ENCODE measurements around the gene HEXD. TPM values are rescaled to one million over a fixed set of nuclear protein-coding genes. Genes with fewer than 3 reads are reported as not detected.
"Not testable (repeated sequence)": the region's sequence is repeated elsewhere in the genome, so short reads cannot be mapped to it uniquely, and the experiment has no call there.

The HEXD gene
- total and polyA plus RNA-seq, 10 of the 15 experiments (the other 5 are each of a cell fraction or from before 2014, with no cell fraction given) = 1.6 to 24.2 (median 7.0) TPM

GRCh38 chr17:82452162-82452561, 34.0 kb downstream of the HEXD start:
- no peak for ATAC-seq

GRCh38 chr17:82453151-82453550, 35.0 kb downstream of the HEXD start:
- H4K20me1 ChIP-seq (ENCODE audit: control insufficient read depth, insufficient read depth); H3K9me3 ChIP-seq (replicated peaks; ENCODE audit: control insufficient read depth, insufficient read depth, low read length); H3K4me3 ChIP-seq; CTCF ChIA-PET; RAD21 ChIA-PET (ENCODE audit: unreplicated experiment); in situ Hi-C loops (cut with MboI); H2AFZ ChIP-seq (ENCODE audit: control insufficient read depth, low read depth, low read length); BruUV-seq (replicated peaks); SMC1A ChIA-PET (ENCODE audit: uncharacterized antibody, unreplicated experiment); ATAC-seq; H3K36me3 ChIP-seq (ENCODE audit: control insufficient read depth in 2 of 2, insufficient read depth in 2 of 2, low read length in 1 of 2); H3K4me2 ChIP-seq (ENCODE audit: control insufficient read depth, insufficient read depth); POLR2A ChIA-PET; intact Hi-C loops (cut with micrococcal nuclease; ENCODE audit: unreplicated experiment); FAIRE-seq; DNase-seq (ENCODE audit: low read depth, low spot score); H3K27ac ChIP-seq (ENCODE audit: control insufficient read depth, insufficient read depth); H3K27me3 ChIP-seq (replicated peaks in 1 of 2; ENCODE audit: control insufficient read depth in 2 of 2, insufficient read depth in 2 of 2, low read length in 1 of 2); H3K9ac ChIP-seq (ENCODE audit: control insufficient read depth, insufficient read depth, low read length): not testable (repeated sequence)
- WGBS (ENCODE audit: insufficient coverage, insufficient replicate concordance, low lambda C conversion rate, missing lambda C conversion rate) = 90% methylated on average over 7 of the region's 7 CpGs
- peaks cover 10% of the 10 kb centered on the region for H3K4me1 ChIP-seq (ENCODE audit: control insufficient read depth, insufficient read depth, low read length)
- peaks cover 26% of the 10 kb centered on the region for H3K79me2 ChIP-seq (ENCODE audit: control insufficient read depth, insufficient read depth, low read length)

More at GRCh38 chr17:82452162-82452561, 34.0 kb downstream of the HEXD start:
- Histone ChIP-seq H4K20me1 (ENCODE audit: control insufficient read depth, insufficient read depth) (no peaks in the 10 kb centered on the region; the same call in 1 of the 2 replicates), H3K36me3 (ENCODE audit: control insufficient read depth in 2 of 2, insufficient read depth in 2 of 2, low read length in 1 of 2) (peaks cover 1 to 4% of the 10 kb centered on the region in 2 experiments; a peak in 2 of 4 replicates), H3K4me1 (ENCODE audit: control insufficient read depth, insufficient read depth, low read length) (peaks cover 4% of the 10 kb centered on the region), H3K79me2 (ENCODE audit: control insufficient read depth, insufficient read depth, low read length) (peaks cover 36% of the 10 kb centered on the region), H3K4me2 (ENCODE audit: control insufficient read depth, insufficient read depth) (no peak overlapping the region), H2AFZ (ENCODE audit: control insufficient read depth, low read depth, low read length) (no peak overlapping the region), H3K27me3 (replicated peaks in 1 of 2; ENCODE audit: control insufficient read depth in 2 of 2, insufficient read depth in 2 of 2, low read length in 1 of 2) (no peaks in the 10 kb centered on the region), H3K9ac (ENCODE audit: control insufficient read depth, insufficient read depth, low read length) (no peak overlapping the region), H3K9me3 (replicated peaks; ENCODE audit: control insufficient read depth, insufficient read depth, low read length) (no peaks in the 10 kb centered on the region; the same call in 2 of the 3 replicates), H3K4me3 (no peak overlapping the region), H3K27ac (ENCODE audit: control insufficient read depth, insufficient read depth) (no peak overlapping the region)
- no peak for DNase-seq (ENCODE audit: low read depth, low spot score)
- RAD21 ChIA-PET (ENCODE audit: unreplicated experiment) = no interaction called here
- no peak for TF ChIP-seq SRF (IDR thresholded peaks at IDR 0.05; ENCODE audit: low read depth in 2 of 2, low read length in 2 of 2)
- TF ChIP-seq MYB (IDR thresholded peaks at IDR 0.05; ENCODE audit: borderline replicate concordance, low read depth, low read length) = no peak
- TF ChIP-seq POU2F2 (IDR thresholded peaks at IDR 0.05; ENCODE audit: borderline replicate concordance, low read depth, low read length) = no peak
- no peak for TF ChIP-seq POLR2AphosphoS2 (IDR thresholded peaks at IDR 0.05; ENCODE audit: low read depth, low read length)
- no peak for FAIRE-seq
- in situ Hi-C loops (cut with MboI) = no loop called here
- POLR2A ChIA-PET = interaction anchor here (1.5 kb wide), 1 partner anchor 21 kb away, joined by 3 read pairs; no protein-coding TSS in a partner anchor
- SMC1A ChIA-PET (ENCODE audit: uncharacterized antibody, unreplicated experiment) = no interaction called here
- 100% methylated on average over 3 of the region's 3 CpGs for WGBS (ENCODE audit: insufficient coverage, insufficient replicate concordance, low lambda C conversion rate, missing lambda C conversion rate)
- no TSS peak for BruUV-seq (replicated peaks)
- CTCF ChIA-PET = interaction anchor here (1.3 kb wide), 1 partner anchor 28 kb away, joined by 3 read pairs; no protein-coding TSS in a partner anchor
- intact Hi-C loops (cut with micrococcal nuclease; ENCODE audit: unreplicated experiment) = no loop called here

- BruUV-seq (replicated peaks); H3K36me3 ChIP-seq (ENCODE audit: control insufficient read depth in 2 of 2, insufficient read depth in 2 of 2, low read length in 1 of 2); POLR2A ChIA-PET; H3K4me3 ChIP-seq; CTCF ChIA-PET; ATAC-seq; H4K20me1 ChIP-seq (ENCODE audit: control insufficient read depth, insufficient read depth); H3K9me3 ChIP-seq (replicated peaks; ENCODE audit: control insufficient read depth, insufficient read depth, low read length); RAD21 ChIA-PET (ENCODE audit: unreplicated experiment); FAIRE-seq; H3K9ac ChIP-seq (ENCODE audit: control insufficient read depth, insufficient read depth, low read length); H3K4me2 ChIP-seq (ENCODE audit: control insufficient read depth, insufficient read depth); in situ Hi-C loops (cut with MboI); H3K27me3 ChIP-seq (replicated peaks in 1 of 2; ENCODE audit: control insufficient read depth in 2 of 2, insufficient read depth in 2 of 2, low read length in 1 of 2); DNase-seq (ENCODE audit: low read depth, low spot score); intact Hi-C loops (cut with micrococcal nuclease; ENCODE audit: unreplicated experiment); H3K27ac ChIP-seq (ENCODE audit: control insufficient read depth, insufficient read depth); SMC1A ChIA-PET (ENCODE audit: uncharacterized antibody, unreplicated experiment); H2AFZ ChIP-seq (ENCODE audit: control insufficient read depth, low read depth, low read length): not testable (repeated sequence)
- Histone ChIP-seq H3K79me2 (ENCODE audit: control insufficient read depth, insufficient read depth, low read length) (peaks cover 27% of the 10 kb centered on the region), H3K4me1 (ENCODE audit: control insufficient read depth, insufficient read depth, low read length) (peaks cover 10% of the 10 kb centered on the region)
- 88% methylated on average over 18 of the region's 21 CpGs for WGBS (ENCODE audit: insufficient coverage, insufficient replicate concordance, low lambda C conversion rate, missing lambda C conversion rate)
Measured at GRCh38 chr17:82453706-82454105, 35.6 kb downstream of the HEXD start.

Measured in GM12878 (cell line).